SK-N-SH (cell line): Measurements from ENCODE around the gene RIMOC1. TPM values are rescaled to one million over a fixed set of nuclear protein-coding genes. Genes with fewer than 3 reads are reported as not detected.

Experiments used
- CTCF ChIA-PET: fragments of 300-600, 350-600 bp; formaldehyde crosslinking; extraction: SDS; loops from one replicate; lab custom pipeline; 2021; lab: Yijun Ruan, JAX
- POLR2A ChIA-PET: fragments of 350-600 bp; sonication (Branson Sonifier 250); formaldehyde crosslinking; extraction: SDS; loops from one replicate; lab custom pipeline; 2020; ENCODE audit warnings: antibody characterized with exemption, inconsistent platforms; lab: Yijun Ruan, JAX
- DNase-seq: peaks from one replicate; pipeline ENCODE4 v3.0.0; 2012
- H2AFZ ChIP-seq: fragments of 200-600 bp; sonication (generic); 2 replicates; pipeline ENCODE4 v1.8.1; 2016; ENCODE audit warnings: antibody characterized with exemption, mild to moderate bottlenecking, low read depth
- H3F3A ChIP-seq: fragments of 200-600 bp; sonication (generic); replicated peaks from 2 replicates; pipeline ENCODE3; 2016; ENCODE audit warnings: antibody characterized with exemption, mild to moderate bottlenecking; ENCODE audit not compliant: insufficient read depth
- H3K27ac ChIP-seq, 2 experiments: fragments of 200-500 bp in 1 of 2; fragments of 200-600 bp in 1 of 2; sonication (Bioruptor generic) in 1 of 2; sonication (generic), shearing (Covaris generic) in 1 of 2; 2 replicates each; pipeline versions ENCODE4 v1.5.1 to v1.6.1; 2014 to 2016; ENCODE audit warnings: low read depth in 2 of 2, inconsistent platforms in 1 of 2, low read length in 1 of 2, mild to moderate bottlenecking in 1 of 2, mixed read lengths in 1 of 2
- H3K27me3 ChIP-seq: fragments of 200-600 bp; sonication (generic), shearing (Covaris generic); 2 replicates; pipeline ENCODE4 v1.6.1; 2016; ENCODE audit warnings: mixed run types; ENCODE audit not compliant: insufficient read depth
- H3K36me3 ChIP-seq, 2 experiments: fragments of 200-500 bp in 1 of 2; fragments of 200-600 bp in 1 of 2; sonication (Bioruptor generic) in 1 of 2; sonication (generic) in 1 of 2; replicated peaks in 1 of 2; 2 replicates each; pipeline versions ENCODE3 to v1.5.1; 2014 to 2016; ENCODE audit warnings: low read length in 1 of 2, mild to moderate bottlenecking in 1 of 2; ENCODE audit not compliant: insufficient read depth in 2 of 2, control insufficient read depth in 1 of 2
- H3K4me1 ChIP-seq, 2 experiments: fragments of 200-500 bp in 1 of 2; fragments of 200-600 bp in 1 of 2; sonication (Bioruptor generic) in 1 of 2; sonication (generic), shearing (Covaris generic) in 1 of 2; 2 replicates each; pipeline versions ENCODE4 v1.5.1 to v1.6.1; 2014 to 2016; ENCODE audit warnings: low read depth in 1 of 2, low read length in 1 of 2, mixed run types in 1 of 2; ENCODE audit not compliant: insufficient read depth in 2 of 2, control insufficient read depth in 1 of 2
- H3K4me2 ChIP-seq: fragments of 200-600 bp; sonication (generic), shearing (Covaris generic); 2 replicates; pipeline ENCODE4 v1.6.1; 2017; ENCODE audit warnings: mixed run types
- H3K4me3 ChIP-seq, 2 experiments: fragments of 200-500 bp in 1 of 2; fragments of 200-600 bp in 1 of 2; sonication (Bioruptor generic) in 1 of 2; sonication (generic), shearing (Covaris generic) in 1 of 2; 2 replicates each; pipeline versions ENCODE4 v1.5.1 to v1.8.1; 2014 to 2016; ENCODE audit warnings: low read depth in 2 of 2, inconsistent platforms in 1 of 2, low read length in 1 of 2, mild to moderate bottlenecking in 1 of 2, mixed read lengths in 1 of 2, moderate library complexity in 1 of 2
- H3K79me2 ChIP-seq: fragments of 200-600 bp; sonication (generic); 2 replicates; pipeline ENCODE4 v1.8.1; 2017; ENCODE audit warnings: mild to moderate bottlenecking; ENCODE audit not compliant: insufficient read depth
- H3K9ac ChIP-seq: fragments of 200-600 bp; sonication (generic); 2 replicates; pipeline ENCODE4 v1.6.1; 2017; ENCODE audit warnings: mixed run types
- H3K9me2 ChIP-seq: fragments of 200-600 bp; sonication (generic); 2 replicates; pipeline ENCODE4 v1.6.1; 2017; ENCODE audit warnings: mixed run types
- H3K9me3 ChIP-seq: fragments of 200-600 bp; sonication (generic); 2 replicates; pipeline ENCODE4 v1.6.1; 2017; ENCODE audit warnings: mixed run types, mild to moderate bottlenecking, moderate library complexity
- H4K20me1 ChIP-seq: fragments of 200-600 bp; sonication (generic); 2 replicates; pipeline ENCODE4 v1.6.1; 2017; ENCODE audit warnings: mild to moderate bottlenecking, mixed run types; ENCODE audit not compliant: insufficient read depth
- ELF1 ChIP-seq: IDR thresholded peaks from 2 replicates; pipeline ENCODE4 v1.4.0; 2012
- FOSL2 ChIP-seq: IDR thresholded peaks from 2 replicates; pipeline ENCODE4 v1.4.0; 2012; ENCODE audit warnings: low read depth, mild to moderate bottlenecking, moderate library complexity, borderline replicate concordance
- FOXM1 ChIP-seq: IDR thresholded peaks from 2 replicates; pipeline ENCODE4 v1.4.0; 2012; ENCODE audit warnings: low read depth, mild to moderate bottlenecking
- GABPA ChIP-seq: IDR thresholded peaks from 2 replicates; pipeline ENCODE4 v1.4.0; 2012; ENCODE audit warnings: low read depth, mild to moderate bottlenecking
- JUND ChIP-seq: IDR thresholded peaks from 2 replicates; pipeline ENCODE4 v1.4.0; 2012
- MAX ChIP-seq: IDR thresholded peaks from 2 replicates; pipeline ENCODE4 v1.4.0; 2012; ENCODE audit warnings: low read depth
- MXI1 ChIP-seq: IDR thresholded peaks from 2 replicates; pipeline ENCODE4 v1.6.1; 2012; ENCODE audit warnings: mild to moderate bottlenecking, low read depth, low read length, improper control_type of control experiment
- NFIC ChIP-seq: IDR thresholded peaks from 2 replicates; pipeline ENCODE4 v1.4.0; 2012; ENCODE audit warnings: borderline replicate concordance
- NRF1 ChIP-seq: IDR thresholded peaks from 2 replicates; pipeline ENCODE4 v1.6.1; 2012; ENCODE audit warnings: low read depth, mild to moderate bottlenecking, low read length
- PBX3 ChIP-seq: IDR thresholded peaks from 2 replicates; pipeline ENCODE4; 2012
- RCOR1 ChIP-seq: fragments of 150-350 bp; IDR thresholded peaks from 2 replicates; pipeline ENCODE4 v1.6.1; 2017; ENCODE audit warnings: antibody characterized with exemption, low read length
- RFX5 ChIP-seq: IDR thresholded peaks from 2 replicates; pipeline ENCODE4 v1.6.1; 2012; ENCODE audit warnings: mild to moderate bottlenecking, improper control_type of control experiment, low read length
- RXRA ChIP-seq: IDR thresholded peaks from 2 replicates; pipeline ENCODE4 v1.4.0; 2012; ENCODE audit warnings: low read depth, mild to moderate bottlenecking, borderline replicate concordance
- SMC3 ChIP-seq: IDR thresholded peaks from 2 replicates; pipeline ENCODE4 v1.6.1; 2012; ENCODE audit warnings: low read depth, low read length, improper control_type of control experiment
- TEAD4 ChIP-seq: IDR thresholded peaks from 2 replicates; pipeline ENCODE4 v1.4.0; 2012; ENCODE audit warnings: mild to moderate bottlenecking, borderline replicate concordance; ENCODE audit not compliant: insufficient read depth
- USF1 ChIP-seq: IDR thresholded peaks from 2 replicates; pipeline ENCODE4 v1.4.0; 2012; ENCODE audit warnings: low read depth, borderline replicate concordance
- WGBS: methylation state at CpG from one replicate; pipeline ENCODE4 v1.1.6; 2017; ENCODE audit warnings: low lambda C conversion rate; 5-methylcytosine and 5-hydroxymethylcytosine counted together
- polyA plus RNA-seq, 3 experiments: library from polyadenylated mRNA; depleted of rRNA; stranded (reverse); fragments of >200 nt; gene quantifications; 2 replicates each; pipeline ENCODE4 v1.2.3, GENCODE V29; 2012
- TF ChIP-seq, protein P1 (sequence below): IDR thresholded peaks from 2 replicates; pipeline ENCODE4 v1.4.0; 2012; ENCODE audit warnings: low read depth, borderline replicate concordance
- TF ChIP-seq, protein P2 (sequence below): IDR thresholded peaks from 2 replicates; pipeline ENCODE4 v1.6.1; 2012; ENCODE audit warnings: mild to moderate bottlenecking, low read depth, low read length, moderate library complexity

Gene RIMOC1
- polyA plus RNA-seq, 1 of the 3 experiments (the other 2 are of a cell fraction): 6.5 TPM

DNA sequence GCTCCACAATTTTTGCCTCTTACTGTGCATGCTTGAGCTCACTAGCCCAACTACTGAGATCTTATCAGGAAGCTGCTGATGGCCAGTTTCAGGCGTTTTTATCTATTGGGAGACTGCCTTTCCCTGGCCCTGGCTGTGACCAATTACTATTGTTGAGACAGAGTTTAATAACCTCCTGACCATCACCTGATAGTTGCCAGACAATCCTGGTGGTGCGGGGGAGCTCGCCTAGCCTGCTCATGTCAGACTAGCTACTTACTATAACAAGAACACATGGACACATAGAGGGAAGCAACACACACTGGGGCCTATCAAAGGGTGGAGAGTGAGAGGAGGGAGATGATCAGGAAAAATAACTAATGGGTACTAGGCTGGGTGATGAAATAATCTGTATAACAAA is 20.9 kb upstream of the RIMOC1 start:
- H3K79me2 ChIP-seq: no peaks in the 10 kb centered on the region
- TF ChIP-seq RCOR1 (no peak), PBX3 (no peak), GABPA (no peak), ELF1 (no peak), RFX5 (no peak), MXI1 (no peak), RXRA (no peak), NFIC (no peak), JUND (no peak)
- TF ChIP-seq, protein P1, sequence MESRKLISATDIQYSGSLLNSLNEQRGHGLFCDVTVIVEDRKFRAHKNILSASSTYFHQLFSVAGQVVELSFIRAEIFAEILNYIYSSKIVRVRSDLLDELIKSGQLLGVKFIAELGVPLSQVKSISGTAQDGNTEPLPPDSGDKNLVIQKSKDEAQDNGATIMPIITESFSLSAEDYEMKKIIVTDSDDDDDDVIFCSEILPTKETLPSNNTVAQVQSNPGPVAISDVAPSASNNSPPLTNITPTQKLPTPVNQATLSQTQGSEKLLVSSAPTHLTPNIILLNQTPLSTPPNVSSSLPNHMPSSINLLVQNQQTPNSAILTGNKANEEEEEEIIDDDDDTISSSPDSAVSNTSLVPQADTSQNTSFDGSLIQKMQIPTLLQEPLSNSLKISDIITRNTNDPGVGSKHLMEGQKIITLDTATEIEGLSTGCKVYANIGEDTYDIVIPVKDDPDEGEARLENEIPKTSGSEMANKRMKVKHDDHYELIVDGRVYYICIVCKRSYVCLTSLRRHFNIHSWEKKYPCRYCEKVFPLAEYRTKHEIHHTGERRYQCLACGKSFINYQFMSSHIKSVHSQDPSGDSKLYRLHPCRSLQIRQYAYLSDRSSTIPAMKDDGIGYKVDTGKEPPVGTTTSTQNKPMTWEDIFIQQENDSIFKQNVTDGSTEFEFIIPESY: no peak
- H3K9me2 ChIP-seq: no peaks in the 10 kb centered on the region
- H2AFZ ChIP-seq: no peak overlapping the region
- no peaks in the 10 kb centered on the region for H3K9me3 ChIP-seq
- H3F3A ChIP-seq: no peaks in the 10 kb centered on the region
- POLR2A ChIA-PET: interaction anchor here (1.3 kb wide), 1 partner anchor 21 kb away, joined by 5 read pairs; the partner anchor contains the start of gene RIMOC1
- no peak overlapping the region for H3K9ac ChIP-seq
- WGBS: 27% methylated on average over 3 of the region's 3 CpGs
- H3K27me3 ChIP-seq: no peaks in the 10 kb centered on the region
- no peak overlapping the region for H3K27ac ChIP-seq
- H3K4me1 ChIP-seq: peaks cover 0 to 5% of the 10 kb centered on the region in 2 experiments; a peak in 1 of 4 replicates
- H3K4me3 ChIP-seq: no peak overlapping the region
- no peaks in the 10 kb centered on the region for H4K20me1 ChIP-seq
- no peaks in the 10 kb centered on the region for H3K36me3 ChIP-seq
- DNase-seq: no peak
- CTCF ChIA-PET: interaction anchor here (0.7 to 1.4 kb wide), 4 partner anchors 9 to 174 kb away, joined by 3 to 6 read pairs (median 4); no protein-coding TSS in a partner anchor
- no peak overlapping the region for H3K4me2 ChIP-seq

DNA sequence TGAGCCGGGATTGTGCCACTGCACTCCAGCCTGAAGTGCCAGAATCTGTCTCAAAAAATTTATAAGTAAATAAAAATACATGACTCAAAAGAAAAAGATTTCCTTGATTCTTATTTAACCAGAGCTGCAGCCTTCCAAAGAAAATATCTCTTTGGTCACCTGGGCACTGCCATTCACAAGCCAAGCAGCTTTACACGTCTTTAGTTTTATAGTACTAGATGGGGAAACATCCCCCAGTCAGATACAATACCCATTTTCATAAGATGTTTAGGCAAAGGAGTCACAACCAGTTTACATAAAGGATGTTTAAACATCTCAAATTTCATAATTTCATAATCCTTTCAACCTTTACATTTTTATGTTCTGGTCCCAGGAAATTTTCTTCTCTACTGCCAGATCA is 20.2 kb upstream of the RIMOC1 start:
- POLR2A ChIA-PET: interaction anchor here (1.3 kb wide), 1 partner anchor 20 kb away, joined by 5 read pairs; the partner anchor contains the start of gene RIMOC1
- H3K4me2 ChIP-seq: no peak overlapping the region
- no peak for TF ChIP-seq PBX3
- no peak for TF ChIP-seq RXRA
- no peak for TF ChIP-seq GABPA
- TF ChIP-seq USF1: no peak
- TF ChIP-seq NRF1: no peak
- TF ChIP-seq FOXM1: no peak
- no peak for TF ChIP-seq SMC3
- TF ChIP-seq TEAD4: no peak
- no peak for TF ChIP-seq MAX
- TF ChIP-seq, protein P2, sequence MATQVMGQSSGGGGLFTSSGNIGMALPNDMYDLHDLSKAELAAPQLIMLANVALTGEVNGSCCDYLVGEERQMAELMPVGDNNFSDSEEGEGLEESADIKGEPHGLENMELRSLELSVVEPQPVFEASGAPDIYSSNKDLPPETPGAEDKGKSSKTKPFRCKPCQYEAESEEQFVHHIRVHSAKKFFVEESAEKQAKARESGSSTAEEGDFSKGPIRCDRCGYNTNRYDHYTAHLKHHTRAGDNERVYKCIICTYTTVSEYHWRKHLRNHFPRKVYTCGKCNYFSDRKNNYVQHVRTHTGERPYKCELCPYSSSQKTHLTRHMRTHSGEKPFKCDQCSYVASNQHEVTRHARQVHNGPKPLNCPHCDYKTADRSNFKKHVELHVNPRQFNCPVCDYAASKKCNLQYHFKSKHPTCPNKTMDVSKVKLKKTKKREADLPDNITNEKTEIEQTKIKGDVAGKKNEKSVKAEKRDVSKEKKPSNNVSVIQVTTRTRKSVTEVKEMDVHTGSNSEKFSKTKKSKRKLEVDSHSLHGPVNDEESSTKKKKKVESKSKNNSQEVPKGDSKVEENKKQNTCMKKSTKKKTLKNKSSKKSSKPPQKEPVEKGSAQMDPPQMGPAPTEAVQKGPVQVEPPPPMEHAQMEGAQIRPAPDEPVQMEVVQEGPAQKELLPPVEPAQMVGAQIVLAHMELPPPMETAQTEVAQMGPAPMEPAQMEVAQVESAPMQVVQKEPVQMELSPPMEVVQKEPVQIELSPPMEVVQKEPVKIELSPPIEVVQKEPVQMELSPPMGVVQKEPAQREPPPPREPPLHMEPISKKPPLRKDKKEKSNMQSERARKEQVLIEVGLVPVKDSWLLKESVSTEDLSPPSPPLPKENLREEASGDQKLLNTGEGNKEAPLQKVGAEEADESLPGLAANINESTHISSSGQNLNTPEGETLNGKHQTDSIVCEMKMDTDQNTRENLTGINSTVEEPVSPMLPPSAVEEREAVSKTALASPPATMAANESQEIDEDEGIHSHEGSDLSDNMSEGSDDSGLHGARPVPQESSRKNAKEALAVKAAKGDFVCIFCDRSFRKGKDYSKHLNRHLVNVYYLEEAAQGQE: no peak
- no peak for TF ChIP-seq FOSL2
- TF ChIP-seq RFX5: no peak

More for the DNA sequence above, 20.2 kb upstream of the RIMOC1 start:
- H3K4me1 ChIP-seq: peaks cover 0 to 5% of the 10 kb centered on the region in 2 experiments; a peak in 1 of 4 replicates
- CTCF ChIA-PET: interaction anchor here (0.7 to 0.9 kb wide), 2 partner anchors 33 to 173 kb away, joined by 3 read pairs; no protein-coding TSS in a partner anchor
- no peak overlapping the region for H3K4me3 ChIP-seq
- no peaks in the 10 kb centered on the region for H3K9me3 ChIP-seq
- H3K27me3 ChIP-seq: no peaks in the 10 kb centered on the region
- no peak overlapping the region for H3K9ac ChIP-seq
- H3K9me2 ChIP-seq: no peaks in the 10 kb centered on the region
- H3K27ac ChIP-seq: no peak overlapping the region
- H3F3A ChIP-seq: no peaks in the 10 kb centered on the region
- no peak for DNase-seq
- WGBS: 50% methylated on average over 2 of the region's 2 CpGs
- no peaks in the 10 kb centered on the region for H3K36me3 ChIP-seq
- no peak overlapping the region for H2AFZ ChIP-seq
- H3K79me2 ChIP-seq: no peaks in the 10 kb centered on the region
- no peaks in the 10 kb centered on the region for H4K20me1 ChIP-seq
